ENCODE results near the gene DNAH14. TPM values are rescaled to one million over a fixed set of nuclear protein-coding genes. Genes with fewer than 3 reads are reported as not detected.

DNAH14 gene
- total and polyA plus RNA-seq, 9 of the 15 experiments (the other 6 are each of a cell fraction or from before 2014, with no cell fraction given) = 58.4 to 142 (median 98.4) TPM

- TF ChIP-seq CTCFL (IDR thresholded peaks at IDR 0.05; ENCODE audit: borderline replicate concordance, insufficient read depth, low read depth, low read length, poor library complexity, severe bottlenecking) = no peak
- no peak for TF ChIP-seq EWSR1 (IDR thresholded peaks at IDR 0.05; ENCODE audit: borderline replicate concordance, low read depth, partially characterized antibody)
- no peak for TF ChIP-seq RBM15 (IDR thresholded peaks at IDR 0.05; ENCODE audit: insufficient read depth, low read length)
- peak; percentile 77; the same call in 1 of the 2 replicates for TF ChIP-seq ZBTB9 (CRISPR knock-in tag; IDR thresholded peaks at IDR 0.05)
- peak; percentile 81 for TF ChIP-seq ZBTB33 (CRISPR knock-in tag; IDR thresholded peaks at IDR 0.05)
- peak; percentile 79; the same call in 1 of the 2 replicates for TF ChIP-seq CBX5 (IDR thresholded peaks at IDR 0.05; ENCODE audit: borderline replicate concordance, low read depth)
- no peak for TF ChIP-seq POLR3G (IDR thresholded peaks at IDR 0.05; ENCODE audit: extremely low read depth, insufficient read length, insufficient replicate concordance)
- TF ChIP-seq MAFK (IDR thresholded peaks at IDR 0.05; ENCODE audit: low read length) = no peak
- no peak for TF ChIP-seq ZBTB43 (CRISPR knock-in tag; IDR thresholded peaks at IDR 0.05)
- peak; percentile 19 to 55; a peak in 2 of 4 replicates for TF ChIP-seq SIN3A (IDR thresholded peaks at IDR 0.05; ENCODE audit: borderline replicate concordance in 2 of 2, control insufficient read depth in 1 of 2, low read depth in 2 of 2, low read length in 2 of 2)
- TF ChIP-seq MEF2D (tag; conservative IDR thresholded peaks at IDR 0.05; ENCODE audit: low read depth) = no peak
- no peak for TF ChIP-seq TRIM28 (IDR thresholded peaks at IDR 0.05)
- no peak for TF ChIP-seq DDX20 (tag; IDR thresholded peaks at IDR 0.05; ENCODE audit: low read depth)
- TF ChIP-seq MNT (conservative IDR thresholded peaks at IDR 0.05) = peak; percentile 43 to 72; a peak in 3 of 4 replicates
- no peak for TF ChIP-seq TCF7L2 (IDR thresholded peaks at IDR 0.05; ENCODE audit: low read depth, low read length)
Observed at GRCh38 chr1:224929335-224930237, at the start of gene DNAH14 (continued).

Measured in K562 (cell line).